HG03432 (cell line): ENCODE data around the gene MOCS3.
"Not testable (repeated sequence)": the region's sequence is repeated elsewhere in the genome, so short reads cannot be mapped to it uniquely, and the experiment has no call there.

ENCODE experiments used
- ATAC-seq: cut with Tn5 transposase; IDR thresholded peaks from one replicate; pipeline ENCODE4 v1.9.1; 2021; ENCODE audit warnings: mild to moderate bottlenecking, moderate library complexity; ENCODE audit not compliant: unreplicated experiment

The MOCS3 gene

GRCh38 chr20:50932016-50932485 lies 26.6 kb upstream of the MOCS3 start:
- no peak for ATAC-seq

- no peak for ATAC-seq
These were observed 25.8 kb upstream of the MOCS3 start for GRCh38 chr20:50932691-50933280.

- ATAC-seq, result no peak
These were observed 25.0 kb upstream of the MOCS3 start for GRCh38 chr20:50933589-50933988.

GRCh38 chr20:50943069-50943468 lies 15.5 kb upstream of the MOCS3 start:
- ATAC-seq, result no peak

GRCh38 chr20:50948132-50948785 lies 10.4 kb upstream of the MOCS3 start:
- ATAC-seq, result no peak

GRCh38 chr20:50953196-50953595 lies 5.4 kb upstream of the MOCS3 start:
- ATAC-seq, result no peak

- ATAC-seq, result no peak
These were observed 4.8 kb upstream of the MOCS3 start for GRCh38 chr20:50953821-50954220.

- ATAC-seq, result no peak
These were observed 1.3 kb upstream of the MOCS3 start for GRCh38 chr20:50957276-50957675.

- peak; percentile 82 for ATAC-seq
These were observed 612 bp upstream of the MOCS3 start, which contains the start of gene DPM1 for GRCh38 chr20:50957798-50958614. Gene DPM1, minus strand, starts transcription at chr20:50958532. Its CDS starts 9 bp downstream, at chr20:50958523.

GRCh38 chr20:50959543-50960126 lies 1.0 kb downstream of the MOCS3 start:
- no peak for ATAC-seq

- ATAC-seq, result no peak
These were observed 9.0 kb downstream of the MOCS3 start for GRCh38 chr20:50967586-50967985.

- ATAC-seq, result no peak
These were observed 9.7 kb downstream of the MOCS3 start for GRCh38 chr20:50968289-50968688.

GRCh38 chr20:50969435-50969834 lies 10.8 kb downstream of the MOCS3 start:
- ATAC-seq, result no peak

- no peak for ATAC-seq
These were observed 11.3 kb downstream of the MOCS3 start for GRCh38 chr20:50969912-50970311.

- no peak for ATAC-seq
These were observed 17.2 kb downstream of the MOCS3 start for GRCh38 chr20:50975701-50976330.

- ATAC-seq, result no peak
These were observed 18.7 kb downstream of the MOCS3 start for GRCh38 chr20:50977066-50978021.

- ATAC-seq, result not testable (repeated sequence)
These were observed 19.9 kb downstream of the MOCS3 start for GRCh38 chr20:50978533-50978932.

GRCh38 chr20:50980071-50980681 lies 21.6 kb downstream of the MOCS3 start:
- no peak for ATAC-seq
